ENCODE data around the gene MAPKAP1. TPM values are rescaled to one million over a fixed set of nuclear protein-coding genes. Genes with fewer than 3 reads are reported as not detected.

The MAPKAP1 gene
- polyA plus RNA-seq, 1 donor: 46.8 TPM

DNA sequence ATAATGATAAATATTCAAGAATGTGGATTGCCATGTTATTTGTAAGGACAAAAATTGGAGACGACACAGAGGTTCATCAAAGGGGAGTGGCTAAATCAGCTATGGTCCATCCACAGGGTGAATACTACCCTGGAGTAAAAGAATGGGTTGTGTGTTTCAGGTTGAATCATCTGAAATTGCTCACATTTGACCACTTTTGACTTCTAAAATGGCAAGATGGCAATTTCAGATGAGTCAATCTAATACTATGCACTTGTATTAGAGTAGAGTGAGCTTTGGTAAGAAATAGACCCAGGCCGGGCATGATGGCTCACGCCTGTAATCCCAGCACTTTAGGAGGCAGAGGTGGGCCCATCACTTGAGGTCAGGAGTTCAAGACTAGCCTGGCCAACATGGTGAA, 313.6 kb downstream of the MAPKAP1 start:
- H3K27ac ChIP-seq (ENCODE audit: low read length): no peak overlapping the region
- no peaks in the 10 kb centered on the region for H3K4me1 ChIP-seq (ENCODE audit: control insufficient read depth, insufficient read depth, low read length)
- no peaks in the 10 kb centered on the region for H3K36me3 ChIP-seq (ENCODE audit: control insufficient read depth, insufficient read depth, low read length)
- H3K9me3 ChIP-seq (ENCODE audit: control insufficient read depth, low read depth, low read length): no peaks in the 10 kb centered on the region
- no peak overlapping the region for H3K4me3 ChIP-seq (ENCODE audit: low read length)
- WGBS (ENCODE audit: insufficient coverage, low lambda C conversion rate): no CpG with 5 or more reads among the region's 3 CpGs
- DNase-seq: no peak
- no peaks in the 10 kb centered on the region for H3K27me3 ChIP-seq (ENCODE audit: control insufficient read depth, insufficient read depth, low read length)

DNA sequence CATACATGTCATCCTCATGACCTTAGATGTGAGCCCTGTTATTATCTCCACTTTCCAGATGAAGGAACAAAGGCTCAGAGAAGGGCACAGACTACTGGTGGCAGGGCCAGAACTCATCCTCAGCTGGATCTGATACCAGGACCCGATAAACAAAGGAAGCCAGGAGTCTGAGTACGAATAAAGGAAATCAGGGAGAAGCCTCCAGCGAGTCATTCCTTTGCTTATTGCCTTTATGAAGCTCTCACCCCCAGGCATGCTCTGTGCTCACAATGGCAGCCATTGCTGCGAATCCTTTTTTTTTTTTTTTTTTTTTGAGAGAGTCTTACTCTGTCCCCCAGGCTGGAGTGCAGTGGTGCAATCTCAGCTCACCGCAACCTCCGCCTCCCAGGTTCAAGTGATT, 315.3 kb downstream of the MAPKAP1 start:
- no peak for DNase-seq
- H3K36me3 ChIP-seq (ENCODE audit: control insufficient read depth, insufficient read depth, low read length): no peaks in the 10 kb centered on the region
- H3K4me3 ChIP-seq (ENCODE audit: low read length): no peak overlapping the region
- no peaks in the 10 kb centered on the region for H3K9me3 ChIP-seq (ENCODE audit: control insufficient read depth, low read depth, low read length)
- H3K4me1 ChIP-seq (ENCODE audit: control insufficient read depth, insufficient read depth, low read length): no peaks in the 10 kb centered on the region
- H3K27me3 ChIP-seq (ENCODE audit: control insufficient read depth, insufficient read depth, low read length): no peaks in the 10 kb centered on the region
- no CpG with 5 or more reads among the region's 6 CpGs for WGBS (ENCODE audit: insufficient coverage, low lambda C conversion rate)
- no peak overlapping the region for H3K27ac ChIP-seq (ENCODE audit: low read length)

DNA sequence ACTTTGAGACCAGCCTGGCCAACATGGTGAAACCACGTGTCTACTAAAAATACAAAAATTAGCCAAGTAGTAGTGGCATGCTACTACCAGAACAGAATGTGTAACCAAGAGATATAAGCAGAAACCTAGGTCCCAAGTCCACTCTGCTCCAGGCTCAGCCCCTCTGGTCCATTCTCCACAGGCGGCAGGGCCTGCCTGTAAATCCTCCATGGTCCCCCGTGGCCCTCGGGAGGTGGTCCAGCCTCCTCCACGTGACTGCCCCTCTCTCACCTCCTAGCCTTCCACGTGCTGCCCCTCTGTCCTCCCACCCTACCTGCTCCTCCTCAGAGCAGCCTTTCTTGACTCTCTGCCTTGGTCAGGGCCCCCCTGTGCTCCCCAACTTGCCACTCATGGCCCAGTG, 318.0 kb downstream of the MAPKAP1 start:
- DNase-seq: no peak
- 40% methylated on average over 1 of the region's 6 CpGs for WGBS (ENCODE audit: insufficient coverage, low lambda C conversion rate)
- no peak overlapping the region for H3K4me3 ChIP-seq (ENCODE audit: low read length)
- H3K36me3 ChIP-seq (ENCODE audit: control insufficient read depth, insufficient read depth, low read length): no peaks in the 10 kb centered on the region
- no peak overlapping the region for H3K27ac ChIP-seq (ENCODE audit: low read length)
- H3K27me3 ChIP-seq (ENCODE audit: control insufficient read depth, insufficient read depth, low read length): no peaks in the 10 kb centered on the region
- no peaks in the 10 kb centered on the region for H3K4me1 ChIP-seq (ENCODE audit: control insufficient read depth, insufficient read depth, low read length)
- no peaks in the 10 kb centered on the region for H3K9me3 ChIP-seq (ENCODE audit: control insufficient read depth, low read depth, low read length)

DNA sequence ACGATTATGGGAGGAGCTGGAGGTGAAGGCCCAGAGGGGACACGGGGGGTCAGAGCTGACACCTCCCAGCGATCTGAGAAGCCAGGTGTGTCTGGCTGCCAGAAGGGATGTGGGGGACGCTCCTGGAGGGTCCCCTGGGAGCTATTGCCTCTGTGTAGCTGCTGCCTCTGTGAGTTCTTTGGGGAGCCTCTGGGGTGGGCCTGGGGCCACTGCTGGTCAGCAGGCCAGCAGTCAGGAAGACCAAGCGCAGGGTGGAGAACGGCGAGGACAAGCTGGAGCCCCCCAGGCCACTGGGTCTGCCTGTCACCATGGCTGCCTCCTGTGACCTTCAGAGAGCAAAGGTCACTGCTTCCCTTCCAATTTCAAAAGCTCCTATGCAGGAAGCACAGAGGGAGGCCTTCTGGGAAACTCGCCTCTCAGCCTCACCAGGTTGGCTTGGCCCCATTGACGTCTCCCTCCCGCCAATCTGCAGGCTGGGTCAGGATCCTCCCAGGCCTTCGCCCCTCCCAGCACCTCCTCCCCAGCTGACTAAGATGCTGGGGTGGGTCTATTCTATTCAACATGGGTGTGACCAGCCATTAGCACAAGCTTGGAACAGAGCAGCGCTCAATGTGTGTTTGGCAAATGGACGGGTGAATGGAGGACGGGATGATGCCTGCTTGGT, 319.0 kb downstream of the MAPKAP1 start:
- WGBS (ENCODE audit: insufficient coverage, low lambda C conversion rate): no CpG with 5 or more reads among the region's 14 CpGs
- Histone ChIP-seq H3K27ac (ENCODE audit: low read length) (no peak overlapping the region), H3K4me3 (ENCODE audit: low read length) (no peak overlapping the region), H3K9me3 (ENCODE audit: control insufficient read depth, low read depth, low read length) (no peaks in the 10 kb centered on the region), H3K36me3 (ENCODE audit: control insufficient read depth, insufficient read depth, low read length) (no peaks in the 10 kb centered on the region), H3K4me1 (ENCODE audit: control insufficient read depth, insufficient read depth, low read length) (no peaks in the 10 kb centered on the region), H3K27me3 (ENCODE audit: control insufficient read depth, insufficient read depth, low read length) (no peaks in the 10 kb centered on the region)
- no peak for DNase-seq

Other genes starting within 250 kb of the MAPKAP1 start
- 20.3 TPM for gene PBX3, start 40.2 kb upstream of the MAPKAP1 start, polyA plus RNA-seq